Immature natural killer cell (primary cell): Measurements from ENCODE around the gene FUT7. TPM values are rescaled to one million over a fixed set of nuclear protein-coding genes. Genes with fewer than 3 reads are reported as not detected.

Experiments used
- DNase-seq, 3 donors: peaks; one replicate each; pipeline ENCODE4 v3.0.0; 2022; ENCODE audit warnings: mixed read lengths in 1 of 3
- H3K27ac Mint-ChIP-seq, 6 donors: one replicate each; pipeline ENCODE4 v1.8.0; 2020; ENCODE audit warnings: mixed read lengths in 6 of 6, mild to moderate bottlenecking in 5 of 6, inconsistent platforms in 4 of 6, moderate library complexity in 3 of 6
- H3K27me3 Mint-ChIP-seq, 3 donors: one replicate each; pipeline ENCODE4 v1.8.0; 2020 to 2021; ENCODE audit warnings: low read depth in 3 of 3, mild to moderate bottlenecking in 3 of 3, mixed read lengths in 3 of 3, moderate library complexity in 3 of 3, inconsistent platforms in 1 of 3
- H3K36me3 Mint-ChIP-seq, 3 donors: one replicate each; pipeline ENCODE4 v1.8.0; 2020; ENCODE audit warnings: mixed read lengths in 3 of 3, inconsistent platforms in 2 of 3, mild to moderate bottlenecking in 2 of 3
- H3K4me1 Mint-ChIP-seq, 2 donors: one replicate each; pipeline ENCODE4 v1.8.0; 2020; ENCODE audit warnings: inconsistent platforms in 2 of 2, mild to moderate bottlenecking in 2 of 2, mixed read lengths in 2 of 2, moderate library complexity in 1 of 2
- H3K4me3 Mint-ChIP-seq, 5 donors: one replicate each; pipeline ENCODE4 v1.8.0; 2020; ENCODE audit warnings: mild to moderate bottlenecking in 5 of 5, mixed read lengths in 5 of 5, inconsistent platforms in 3 of 5, moderate library complexity in 3 of 5
- H3K9me3 Mint-ChIP-seq, 6 donors: one replicate each; pipeline ENCODE4 v1.8.0; 2020; ENCODE audit warnings: mild to moderate bottlenecking in 6 of 6, mixed read lengths in 6 of 6, inconsistent platforms in 4 of 6, moderate library complexity in 3 of 6
- polyA plus RNA-seq, 3 donors: library from polyadenylated mRNA; unstranded; fragments of 300-500 nt; fragmentation: Illumina TruSeq; gene quantifications; one replicate each; pipeline ENCODE4 v1.2.3, GENCODE V29; 2021

The FUT7 gene
- polyA plus RNA-seq, 3 donors from 2014 or later, result 20.6 to 33.0 (median 25.6) TPM

DNA sequence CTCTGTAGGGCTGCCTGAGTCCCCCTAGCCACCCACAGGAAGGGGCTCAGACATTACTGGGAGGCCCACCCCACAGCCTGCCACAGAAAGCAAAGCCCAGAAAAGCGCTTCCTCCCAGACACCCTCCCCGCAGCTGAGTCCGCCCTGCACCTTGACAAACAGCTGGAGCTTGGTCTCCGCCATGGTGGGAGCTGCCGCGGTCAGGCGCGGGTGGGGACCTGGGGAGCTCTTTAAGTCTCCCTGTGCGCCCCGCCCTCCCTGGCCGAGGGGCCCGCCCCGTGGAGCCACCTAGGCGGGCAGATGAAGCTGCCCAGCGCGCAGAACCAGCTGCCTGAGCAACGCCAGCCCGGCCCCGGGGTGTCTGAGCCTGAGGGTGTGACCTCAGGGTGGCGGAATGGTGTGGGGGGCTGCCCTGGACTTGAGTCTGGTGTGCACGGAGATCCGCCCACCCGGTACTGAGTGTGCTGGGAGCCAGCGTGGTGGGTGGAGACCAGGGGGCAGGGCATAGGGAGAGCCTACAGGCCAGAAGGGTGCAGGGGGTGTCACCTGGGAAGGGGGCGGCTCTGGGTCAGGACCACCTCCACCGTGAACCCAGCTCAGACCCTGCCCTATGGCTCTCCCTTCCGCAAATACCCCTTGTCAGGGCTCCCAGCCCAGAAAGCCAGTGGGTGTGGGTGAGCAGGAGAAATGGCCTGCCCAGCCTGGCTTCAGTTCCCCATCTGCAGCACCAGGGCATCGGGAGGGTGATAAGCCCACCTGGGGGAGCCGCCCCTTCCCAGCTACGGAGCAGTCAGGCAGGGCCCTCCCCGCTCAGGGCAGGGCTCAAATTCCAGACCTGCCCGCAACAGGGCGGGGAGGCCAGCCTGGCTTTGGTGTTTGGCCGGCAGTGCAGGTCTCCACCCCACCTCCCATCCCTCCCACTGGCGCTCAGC is 35.3 kb downstream of the FUT7 start, which contains the start of gene CLIC3:
Gene CLIC3, minus strand, starts transcription at position 208 of the 932 bp plus-strand sequence. Its CDS starts 25 bp downstream, at position 183.
- Mint-ChIP-seq H3K4me1 (peaks cover 54 to 69% of the 10 kb centered on the region in 2 donors), H3K36me3 (no peaks in the 10 kb centered on the region), H3K27ac (peak within 1 kb of the TSS; percentile 97 to 99 (median 99)), H3K9me3 (no peaks in the 10 kb centered on the region), H3K27me3 (peaks cover 20 to 47% (median 27%) of the 10 kb centered on the region in 3 donors), H3K4me3 (peak within 1 kb of the TSS; percentile 85 to 94 (median 89))
- DNase-seq, result peak; percentile 80 to 87 (median 83)

DNA sequence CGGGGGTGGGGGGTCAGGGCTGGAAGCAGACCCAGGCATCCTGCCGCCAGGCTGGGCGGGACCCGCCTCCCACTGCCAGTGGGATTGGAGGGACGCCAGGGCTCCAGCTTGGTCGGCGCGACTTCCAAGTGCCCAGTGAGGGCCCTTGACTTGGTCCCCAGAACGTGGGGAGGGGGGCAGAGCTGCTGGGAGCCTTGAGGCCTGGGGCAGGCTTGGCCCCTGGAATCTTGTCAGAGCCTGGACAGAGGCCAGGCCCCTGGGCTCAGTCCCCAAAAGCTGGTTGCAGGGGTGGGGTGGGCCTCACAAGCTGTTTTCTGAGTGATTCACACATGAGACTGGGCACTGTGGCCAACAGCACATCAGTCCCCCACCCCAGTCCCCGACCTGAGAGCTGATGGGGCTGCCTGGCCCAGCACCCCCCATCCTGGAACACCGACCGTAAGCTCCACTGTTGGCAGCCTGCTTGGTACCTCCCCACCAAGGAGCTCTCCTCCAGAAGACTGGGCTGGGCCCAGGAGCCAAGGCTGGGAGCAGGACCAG is 36.0 kb downstream of the FUT7 start:
- peaks cover 60 to 66% of the 10 kb centered on the region in 2 donors for H3K4me1 Mint-ChIP-seq
- peaks cover 20 to 47% (median 30%) of the 10 kb centered on the region in 3 donors for H3K27me3 Mint-ChIP-seq
- H3K27ac Mint-ChIP-seq, result peak overlapping the region; percentile 97 to 99 (median 99)
- DNase-seq, result no peak
- no peaks in the 10 kb centered on the region for H3K9me3 Mint-ChIP-seq
- no peaks in the 10 kb centered on the region for H3K36me3 Mint-ChIP-seq
- H3K4me3 Mint-ChIP-seq, result peak overlapping the region; percentile 85 to 94 (median 89)

DNA sequence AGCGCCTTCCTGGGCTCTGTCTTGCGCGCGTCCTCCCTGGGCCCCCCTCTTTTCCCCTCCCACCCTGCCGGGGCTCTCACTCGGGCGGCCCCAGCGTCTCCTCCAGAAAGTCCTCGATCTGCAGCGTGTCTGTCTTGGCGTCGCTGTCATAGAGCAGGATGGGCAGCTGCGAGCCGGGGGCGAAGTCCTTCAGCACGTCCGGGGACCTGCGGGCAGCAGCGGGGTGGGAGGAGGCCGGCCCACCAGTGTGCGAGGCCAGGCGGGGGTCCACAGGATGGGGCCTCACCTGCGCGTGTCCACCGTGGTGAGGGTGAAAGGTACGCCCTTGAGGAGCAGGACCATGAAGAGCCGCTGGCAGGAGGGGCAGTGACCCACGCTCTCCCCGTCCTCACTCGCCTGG is 36.5 kb downstream of the FUT7 start:
- H3K36me3 Mint-ChIP-seq, result no peaks in the 10 kb centered on the region
- no peaks in the 10 kb centered on the region for H3K9me3 Mint-ChIP-seq
- H3K27me3 Mint-ChIP-seq, result peaks cover 18 to 47% (median 30%) of the 10 kb centered on the region in 3 donors
- peak overlapping the region; percentile 53 to 91 (median 85) for H3K4me3 Mint-ChIP-seq
- peak overlapping the region in 5 of 6 donors; percentile 35 to 99 (median 86) for H3K27ac Mint-ChIP-seq
- DNase-seq, result no peak
- H3K4me1 Mint-ChIP-seq, result peaks cover 58 to 64% of the 10 kb centered on the region in 2 donors

- H3K4me1 Mint-ChIP-seq, result peaks cover 53 to 59% of the 10 kb centered on the region in 2 donors
- no peaks in the 10 kb centered on the region for H3K36me3 Mint-ChIP-seq
- peak overlapping the region in 3 of 6 donors; percentile 86 to 99 (median 99) for H3K27ac Mint-ChIP-seq
- no peaks in the 10 kb centered on the region for H3K9me3 Mint-ChIP-seq
- peaks cover 13 to 41% (median 26%) of the 10 kb centered on the region in 3 donors for H3K27me3 Mint-ChIP-seq
- peak overlapping the region; percentile 53 to 91 (median 85) for H3K4me3 Mint-ChIP-seq
- DNase-seq, result peak in 2 of 3 donors; percentile 19 to 50
Measured at GRCh38 chr9:136994888-136995230, 37.0 kb downstream of the FUT7 start.

- peaks cover 12 to 39% (median 26%) of the 10 kb centered on the region in 3 donors for H3K27me3 Mint-ChIP-seq
- peak in 1 of 3 donors; percentile 14 for DNase-seq
- peak overlapping the region; percentile 87 to 89 (median 88) for H3K4me3 Mint-ChIP-seq
- H3K9me3 Mint-ChIP-seq, result no peaks in the 10 kb centered on the region
- H3K4me1 Mint-ChIP-seq, result peaks cover 50 to 53% of the 10 kb centered on the region in 2 donors
- no peaks in the 10 kb centered on the region for H3K36me3 Mint-ChIP-seq
- peak overlapping the region in 5 of 6 donors; percentile 89 to 98 (median 97) for H3K27ac Mint-ChIP-seq
Measured at GRCh38 chr9:136994180-136994887, 37.6 kb downstream of the FUT7 start.

GRCh38 chr9:136992819-136993369 is 39.0 kb downstream of the FUT7 start:
- Mint-ChIP-seq H3K4me3 (peak overlapping the region; percentile 87 to 89 (median 88)), H3K36me3 (peaks cover 0 to under 1% (median 0%) of the 10 kb centered on the region in 3 donors), H3K27ac (peak overlapping the region; percentile 89 to 98 (median 96)), H3K27me3 (peaks cover 5 to 37% (median 21%) of the 10 kb centered on the region in 3 donors), H3K9me3 (no peaks in the 10 kb centered on the region), H3K4me1 (peaks cover 38 to 40% of the 10 kb centered on the region in 2 donors)
- DNase-seq, result no peak

DNA sequence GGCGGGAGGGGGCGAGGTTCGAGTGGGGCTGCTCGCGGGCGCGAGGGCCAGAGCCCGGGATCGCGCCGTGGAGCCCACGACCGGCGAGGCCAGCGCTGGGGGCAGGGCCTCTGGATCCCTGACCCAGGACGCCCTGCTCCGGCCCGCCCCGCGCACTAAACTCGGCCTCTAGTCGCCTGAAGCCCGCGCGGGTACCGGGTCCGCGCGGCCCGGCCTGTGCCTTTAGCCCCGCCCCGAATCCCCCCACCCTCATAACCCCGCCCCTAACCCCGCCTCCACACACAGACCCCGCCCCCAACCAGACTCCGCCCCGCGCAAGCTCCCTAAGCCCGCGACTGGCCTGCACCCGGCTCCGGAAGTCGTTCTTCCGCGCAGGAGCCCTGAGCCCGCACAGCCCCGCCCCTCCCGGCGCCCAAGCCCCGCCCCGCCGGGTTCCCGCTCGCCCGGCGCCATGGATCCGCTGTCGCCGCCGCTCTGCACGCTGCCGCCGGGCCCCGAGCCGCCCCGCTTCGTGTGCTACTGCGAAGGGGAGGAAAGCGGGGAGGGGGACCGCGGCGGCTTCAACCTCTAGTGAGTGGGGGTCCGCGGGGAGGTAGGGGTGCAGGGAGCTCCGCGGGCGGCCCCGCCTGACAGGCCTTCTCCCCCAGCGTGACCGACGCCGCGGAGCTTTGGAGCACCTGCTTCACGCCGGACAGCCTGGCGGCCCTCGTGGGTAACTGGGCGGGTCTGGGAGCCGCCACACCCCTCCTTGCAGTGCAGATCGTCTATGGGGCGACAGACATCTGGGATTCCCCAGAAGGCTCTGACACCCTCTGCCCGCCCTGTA is 39.7 kb downstream of the FUT7 start, which contains the start of gene PAXX:
Gene PAXX, plus strand, starts transcription at position 430 of the 826 bp plus-strand sequence. Its CDS starts 22 bp downstream, at position 452.
- peak within 1 kb of the TSS; percentile 87 to 89 (median 88) for H3K4me3 Mint-ChIP-seq
- H3K36me3 Mint-ChIP-seq, result peaks cover 0 to 4% (median 0%) of the 10 kb centered on the region in 3 donors
- H3K4me1 Mint-ChIP-seq, result peaks cover 31 to 33% of the 10 kb centered on the region in 2 donors
- H3K27ac Mint-ChIP-seq, result peak within 1 kb of the TSS; percentile 89 to 98 (median 96)
- H3K9me3 Mint-ChIP-seq, result no peaks in the 10 kb centered on the region
- peaks cover 0 to 31% (median 17%) of the 10 kb centered on the region in 3 donors for H3K27me3 Mint-ChIP-seq
- peak; percentile 92 to 94 (median 94) for DNase-seq

DNA sequence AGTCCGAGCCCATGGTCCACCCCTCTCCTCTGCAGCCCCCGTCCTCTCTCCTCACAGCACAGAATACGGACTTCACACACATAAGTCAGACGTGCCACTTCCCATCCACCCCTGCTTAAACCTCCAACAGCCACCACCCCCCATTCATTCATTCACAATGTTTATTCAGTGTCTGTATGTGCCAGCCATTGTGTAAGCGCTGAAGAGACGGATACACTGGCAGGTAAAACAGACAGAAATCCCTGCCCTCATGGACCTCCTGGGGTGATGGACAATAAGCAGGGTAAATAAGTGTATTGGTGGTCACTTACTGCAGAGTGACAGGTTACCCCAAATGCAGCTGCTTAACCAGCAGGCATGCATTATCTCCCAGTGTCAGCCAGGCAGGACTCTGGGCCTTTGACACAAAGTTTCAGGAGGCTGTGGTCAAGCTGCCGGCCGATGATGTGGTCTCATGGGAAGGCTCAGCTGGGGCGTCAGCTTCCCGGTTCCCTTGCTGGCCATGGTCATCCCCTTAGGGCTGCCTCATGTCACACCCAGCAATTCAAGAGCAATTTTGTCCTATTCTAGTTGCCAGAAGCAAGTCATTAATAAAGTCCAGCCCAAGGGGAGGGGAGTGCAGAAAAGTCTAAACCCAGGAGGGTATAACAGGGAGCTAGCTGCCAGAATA is 41.5 kb downstream of the FUT7 start:
- Mint-ChIP-seq H3K4me3 (peak overlapping the region; percentile 73 to 82 (median 81)), H3K9me3 (no peaks in the 10 kb centered on the region), H3K36me3 (peaks cover 0 to 4% (median 0%) of the 10 kb centered on the region in 3 donors), H3K4me1 (peaks cover 22 to 24% of the 10 kb centered on the region in 2 donors), H3K27me3 (peaks cover 2 to 20% (median 12%) of the 10 kb centered on the region in 3 donors), H3K27ac (peak overlapping the region; percentile 63 to 95 (median 85))
- no peak for DNase-seq

- Mint-ChIP-seq H3K36me3 (peaks cover 0 to 7% (median 2%) of the 10 kb centered on the region in 3 donors), H3K4me1 (peaks cover 23 to 24% of the 10 kb centered on the region in 2 donors), H3K27me3 (peaks cover 5 to 16% (median 13%) of the 10 kb centered on the region in 3 donors), H3K27ac (peak overlapping the region in 1 of 6 donors; percentile 24), H3K4me3 (no peak overlapping the region), H3K9me3 (no peaks in the 10 kb centered on the region)
- no peak for DNase-seq
Measured at GRCh38 chr9:136988872-136989271, 43.0 kb downstream of the FUT7 start.

- Mint-ChIP-seq H3K9me3 (no peaks in the 10 kb centered on the region), H3K36me3 (peaks cover 0 to 9% (median 4%) of the 10 kb centered on the region in 3 donors), H3K4me1 (peaks cover 8 to 10% of the 10 kb centered on the region in 2 donors), H3K4me3 (peak overlapping the region in 1 of 5 donors; percentile 21), H3K27me3 (peaks cover 4 to 9% (median 8%) of the 10 kb centered on the region in 3 donors), H3K27ac (no peak overlapping the region)
- no peak for DNase-seq
Measured at GRCh38 chr9:136985853-136986252, 46.0 kb downstream of the FUT7 start.

DNA sequence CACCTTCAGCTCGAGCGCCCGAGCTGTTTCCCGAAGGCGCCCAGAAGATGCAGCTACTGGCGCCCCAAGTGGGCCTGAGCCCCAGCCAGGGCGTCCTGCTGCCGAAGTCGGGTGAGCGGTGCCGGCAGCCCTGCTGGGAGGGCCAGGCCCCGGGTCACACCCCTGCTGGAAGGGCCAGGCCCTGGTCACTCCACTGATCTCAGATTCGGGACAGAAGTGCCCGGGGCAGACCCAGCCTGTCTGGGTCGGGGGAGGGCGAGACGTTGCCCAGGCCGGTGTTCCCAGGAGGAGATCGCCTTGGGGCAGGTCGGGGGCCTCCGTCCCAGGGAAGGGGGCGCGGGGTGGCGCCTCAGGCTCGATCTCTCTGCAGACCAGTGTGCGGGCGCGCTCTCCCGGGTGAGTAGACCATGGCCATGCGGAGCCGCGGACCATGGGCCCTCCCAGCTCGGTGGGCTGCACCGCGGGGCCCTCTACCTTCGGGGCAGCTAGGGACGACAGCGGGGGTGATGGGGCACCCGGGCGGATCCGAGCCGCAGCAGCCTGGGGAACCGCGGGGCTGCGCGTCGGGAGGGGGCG is 46.8 kb downstream of the FUT7 start:
- H3K27me3 Mint-ChIP-seq, result peaks cover 2 to 9% (median 8%) of the 10 kb centered on the region in 3 donors
- H3K27ac Mint-ChIP-seq, result no peak overlapping the region
- no peak overlapping the region for H3K4me3 Mint-ChIP-seq
- DNase-seq, result no peak
- H3K4me1 Mint-ChIP-seq, result peaks cover 6 to 7% of the 10 kb centered on the region in 2 donors
- H3K36me3 Mint-ChIP-seq, result peaks cover 0 to 9% (median 4%) of the 10 kb centered on the region in 3 donors
- no peaks in the 10 kb centered on the region for H3K9me3 Mint-ChIP-seq
